Liver (tissue), 9 donors: Measurements from ENCODE around the gene EZH1. TPM values are rescaled to one million over a fixed set of nuclear protein-coding genes. Genes with fewer than 3 reads are reported as not detected.

Source experiments
- DNase-seq: peaks from one replicate; pipeline ENCODE4 v3.0.0-alpha.2; 2017; ENCODE audit warnings: low spot score
- H3K27ac ChIP-seq, 2 donors: one replicate each; pipeline ENCODE4 v1.7.0; 2013; ENCODE audit warnings: inconsistent platforms in 2 of 2, low read length in 2 of 2, control low read depth in 1 of 2, low read depth in 1 of 2, mild to moderate bottlenecking in 1 of 2
- H3K27me3 ChIP-seq, 4 donors: one replicate each; pipeline versions ENCODE4 v1.6.1 to v1.7.0; 2013; ENCODE audit warnings: low read length in 3 of 4, inconsistent platforms in 1 of 4, mild to moderate bottlenecking in 1 of 4, moderate library complexity in 1 of 4; ENCODE audit not compliant: control insufficient read depth in 4 of 4, insufficient read depth in 4 of 4
- H3K36me3 ChIP-seq, 4 donors: one replicate each; pipeline versions ENCODE4 v1.6.1 to v1.7.0; 2013; ENCODE audit warnings: low read length in 3 of 4, mild to moderate bottlenecking in 3 of 4, low read depth in 1 of 4, moderate library complexity in 1 of 4; ENCODE audit not compliant: control insufficient read depth in 4 of 4, insufficient read depth in 3 of 4
- H3K4me1 ChIP-seq, 4 donors: one replicate each; pipeline versions ENCODE4 v1.6.1 to v1.7.0; 2013; ENCODE audit warnings: low read length in 3 of 4, mild to moderate bottlenecking in 3 of 4, moderate library complexity in 1 of 4; ENCODE audit not compliant: control insufficient read depth in 4 of 4, insufficient read depth in 4 of 4
- H3K4me3 ChIP-seq, 3 donors: one replicate each; pipeline versions ENCODE4 v1.6.1 to v1.7.0; 2013; ENCODE audit warnings: low read length in 3 of 3, control low read depth in 1 of 3, low read depth in 1 of 3, mild to moderate bottlenecking in 1 of 3
- H3K9ac ChIP-seq, 2 donors: one replicate each; pipeline ENCODE4 v1.7.0; 2013; ENCODE audit warnings: low read length in 2 of 2, mild to moderate bottlenecking in 2 of 2, moderate library complexity in 2 of 2, control low read depth in 1 of 2, low read depth in 1 of 2
- H3K9me3 ChIP-seq, 4 donors: one replicate each; pipeline versions ENCODE4 v1.6.1 to v1.7.0; 2013; ENCODE audit warnings: low read length in 3 of 4; ENCODE audit not compliant: control insufficient read depth in 4 of 4
- CTCF ChIP-seq: fragments of 150-350 bp; IDR thresholded peaks from 2 replicates; pipeline ENCODE4 v1.5.1; 2017; ENCODE audit warnings: improper control_type of control experiment, low read depth, low read length; ENCODE audit not compliant: missing input control
- EGR1 ChIP-seq, 2 donors: IDR thresholded peaks; 2 replicates each; pipeline ENCODE4 v1.6.1; 2016 to 2018; ENCODE audit warnings: antibody characterized with exemption in 2 of 2, low read depth in 2 of 2
- FOXA1 ChIP-seq: IDR thresholded peaks from 2 replicates; pipeline ENCODE4 v1.6.1; 2016; ENCODE audit warnings: antibody characterized with exemption
- FOXA2 ChIP-seq: IDR thresholded peaks from 2 replicates; pipeline ENCODE4 v1.6.1; 2016; ENCODE audit warnings: antibody characterized with exemption
- GABPA ChIP-seq, 2 donors: IDR thresholded peaks in 1 of 2; conservative IDR thresholded peaks in 1 of 2; 2 replicates each; pipeline ENCODE4 v1.6.1; 2016; ENCODE audit warnings: antibody characterized with exemption in 2 of 2, mild to moderate bottlenecking in 1 of 2, moderate library complexity in 1 of 2
- HNF4A ChIP-seq, 2 donors: conservative IDR thresholded peaks; 2 replicates each; pipeline ENCODE4 v1.6.1; 2016; ENCODE audit warnings: antibody characterized with exemption in 2 of 2, mild to moderate bottlenecking in 2 of 2
- HNF4G ChIP-seq: IDR thresholded peaks from 2 replicates; pipeline ENCODE4 v1.6.1; 2016; ENCODE audit warnings: antibody characterized with exemption
- JUND ChIP-seq, 2 donors: IDR thresholded peaks; 2 replicates each; pipeline ENCODE4 v1.6.1; 2016; ENCODE audit warnings: antibody characterized with exemption in 2 of 2
- NR2F2 ChIP-seq: IDR thresholded peaks from 2 replicates; pipeline ENCODE4 v1.6.1; 2016; ENCODE audit warnings: antibody characterized with exemption
- RAD21 ChIP-seq, 2 donors: IDR thresholded peaks; 2 replicates each; pipeline ENCODE4 v1.6.1; 2016; ENCODE audit warnings: antibody characterized with exemption in 2 of 2, mild to moderate bottlenecking in 2 of 2
- RXRA ChIP-seq, 2 donors: IDR thresholded peaks; 2 replicates each; pipeline ENCODE4 v1.6.1; 2017 to 2018; ENCODE audit warnings: antibody characterized with exemption in 2 of 2, mild to moderate bottlenecking in 1 of 2
- SP1 ChIP-seq: IDR thresholded peaks from 2 replicates; pipeline ENCODE4 v1.6.1; 2018; ENCODE audit warnings: antibody characterized with exemption, mild to moderate bottlenecking
- TAF1 ChIP-seq: conservative IDR thresholded peaks from 2 replicates; pipeline ENCODE4 v1.6.1; 2016; ENCODE audit warnings: antibody characterized with exemption, mild to moderate bottlenecking
- ZBTB33 ChIP-seq: IDR thresholded peaks from 2 replicates; pipeline ENCODE4 v1.6.1; 2016; ENCODE audit warnings: antibody characterized with exemption
- WGBS: extraction: QIAGEN DNeasy Blood & Tissue Kit; methylation state at CpG from one replicate; pipeline ENCODE4 v1.1.7; 2013; 5-methylcytosine and 5-hydroxymethylcytosine counted together
- polyA plus RNA-seq, 2 donors: library from polyadenylated mRNA; stranded (reverse) in 1 of 2; unstranded in 1 of 2; fragments of 200-250 nt in 1 of 2; fragments of >200 nt in 1 of 2; fragmentation: Nextera tagmentation in 1 of 2; extraction: Ambion mirVana in 1 of 2; gene quantifications; one replicate each; pipeline versions ENCODE4 v1.2.1 to v1.2.3, GENCODE V29; 2013 to 2015
- total RNA-seq, 2 donors: library from RNA; depleted of rRNA; stranded (reverse); fragments of >200 nt; gene quantifications; one replicate each; pipeline ENCODE4 v1.2.3, GENCODE V29; 2014
- TF ChIP-seq, protein P1 (sequence below): IDR thresholded peaks from 2 replicates; pipeline ENCODE4 v1.6.1; 2016; ENCODE audit warnings: antibody characterized with exemption
- TF ChIP-seq, protein P2 (sequence below): IDR thresholded peaks from 2 replicates; pipeline ENCODE4 v1.6.1; 2016; ENCODE audit warnings: antibody characterized with exemption
- donor health status: healthy.
- donor health status: healthy.
- donor health status: healthy.
- donor health status: healthy.
- donor health status: healthy.

EZH1 gene
- total and polyA plus RNA-seq, 4 donors, result 4.3 to 18.3 (median 10.9) TPM

DNA sequence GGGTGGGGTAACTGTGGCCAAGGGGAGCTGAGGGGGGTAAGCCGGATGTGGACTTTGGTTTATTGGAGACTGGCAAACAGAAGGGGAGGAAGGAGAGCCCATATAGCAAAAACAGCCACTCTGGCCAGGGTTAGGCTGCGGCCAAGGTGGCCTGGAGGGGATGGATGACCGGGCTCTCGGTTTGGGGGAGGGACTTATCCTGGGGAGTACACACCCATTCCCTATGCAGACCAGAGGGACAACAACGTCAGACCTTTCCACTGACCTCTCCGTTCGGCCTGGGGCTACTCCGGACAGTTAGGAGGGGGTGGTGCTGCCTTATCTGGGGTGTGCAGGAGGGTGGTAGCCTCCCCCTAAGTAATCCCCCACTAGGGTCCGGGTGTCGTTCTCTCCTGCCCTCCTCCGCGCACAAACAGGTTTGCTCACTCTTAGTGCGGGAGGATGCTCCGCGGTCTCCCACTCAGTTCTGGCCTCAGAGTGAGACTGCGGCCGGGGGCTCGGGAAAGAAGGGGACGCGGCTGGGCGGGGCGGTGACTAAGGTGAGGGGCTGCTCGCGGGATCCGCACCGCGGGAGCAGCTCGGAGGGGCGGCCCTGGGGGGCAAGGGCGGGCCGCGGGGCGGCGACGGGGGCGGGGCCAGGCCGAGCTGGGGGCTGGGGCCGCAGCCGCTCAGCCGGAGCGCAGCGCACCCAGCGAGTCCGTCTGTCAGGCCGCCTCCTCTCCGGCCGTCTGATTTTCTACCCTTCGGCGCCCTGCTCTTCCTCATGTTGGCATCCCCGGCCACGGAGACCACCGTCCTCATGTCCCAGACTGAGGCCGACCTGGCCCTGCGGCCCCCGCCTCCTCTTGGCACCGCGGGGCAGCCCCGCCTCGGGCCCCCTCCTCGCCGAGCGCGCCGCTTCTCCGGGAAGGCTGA is 35.4 kb upstream of the EZH1 start, which contains the start of gene WNK4:
TSS of gene WNK4 (plus strand) at position 675 of the 915 bp plus-strand sequence. CDS start at position 764, 89 bp downstream.
- H3K9me3 ChIP-seq, result no peaks in the 10 kb centered on the region
- peaks cover 0 to 6% (median 0%) of the 10 kb centered on the region in 4 donors for H3K27me3 ChIP-seq
- no peak within 1 kb of the TSS for H3K27ac ChIP-seq
- WGBS, result 10% methylated on average over 65 of the region's 65 CpGs
- H3K36me3 ChIP-seq, result peaks cover 2 to 40% (median 19%) of the 10 kb centered on the region in 4 donors
- TF ChIP-seq SP1 (no peak), HNF4A (conservative IDR thresholded peaks at IDR 0.05) (peak in 1 of 2 donors; percentile 20)
- H3K9ac ChIP-seq, result no peak within 1 kb of the TSS
- peaks cover 8 to 16% (median 10%) of the 10 kb centered on the region in 4 donors for H3K4me1 ChIP-seq
- DNase-seq, result peak; percentile 63
- H3K4me3 ChIP-seq, result peak within 1 kb of the TSS in 1 of 3 donors; percentile 40

GRCh38 chr17:42779304-42779935 is 34.6 kb upstream of the EZH1 start:
- Histone ChIP-seq H3K27ac (no peak overlapping the region), H3K27me3 (peaks cover 0 to 6% (median 0%) of the 10 kb centered on the region in 4 donors), H3K9me3 (no peaks in the 10 kb centered on the region), H3K4me1 (peaks cover 9 to 16% (median 12%) of the 10 kb centered on the region in 4 donors), H3K4me3 (no peak overlapping the region), H3K9ac (no peak overlapping the region), H3K36me3 (peaks cover 2 to 41% (median 20%) of the 10 kb centered on the region in 4 donors)
- TF ChIP-seq HNF4G (no peak), RXRA (IDR thresholded peaks at IDR 0.05) (no peak), HNF4A (conservative IDR thresholded peaks at IDR 0.05) (no peak), EGR1 (IDR thresholded peaks at IDR 0.05; ENCODE audit: low read depth in 2 of 2) (no peak), TAF1 (no peak), NR2F2 (no peak), FOXA2 (no peak), SP1 (no peak), FOXA1 (no peak)
- TF ChIP-seq, protein P1, sequence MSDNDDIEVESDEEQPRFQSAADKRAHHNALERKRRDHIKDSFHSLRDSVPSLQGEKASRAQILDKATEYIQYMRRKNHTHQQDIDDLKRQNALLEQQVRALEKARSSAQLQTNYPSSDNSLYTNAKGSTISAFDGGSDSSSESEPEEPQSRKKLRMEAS, result no peak
- DNase-seq, result no peak
- 78% methylated on average over 3 of the region's 3 CpGs for WGBS

DNA sequence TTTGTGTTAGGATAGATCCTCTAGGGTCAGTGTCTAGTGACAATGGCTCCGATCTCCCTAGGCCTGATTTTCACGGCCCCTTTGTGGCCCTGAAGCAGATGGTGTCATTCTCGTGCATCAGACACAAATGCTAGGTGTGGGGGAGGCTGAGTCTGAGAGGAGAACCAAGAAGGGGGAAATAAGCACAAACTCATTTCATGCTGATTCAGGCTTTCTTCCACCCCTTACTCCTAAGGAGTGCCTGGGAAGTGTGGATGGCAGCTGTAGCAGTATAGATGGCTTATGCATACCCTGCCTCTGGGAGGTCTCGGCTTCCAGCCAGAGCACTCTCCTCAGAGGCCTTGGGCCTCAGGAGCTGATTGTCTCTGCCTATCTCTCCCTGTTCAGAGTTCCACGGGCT is 33.7 kb upstream of the EZH1 start:
- H3K27me3 ChIP-seq, result peaks cover 0 to 6% (median 0%) of the 10 kb centered on the region in 4 donors
- H3K27ac ChIP-seq, result no peak overlapping the region
- peaks cover 9 to 24% (median 20%) of the 10 kb centered on the region in 4 donors for H3K4me1 ChIP-seq
- peaks cover 2 to 41% (median 20%) of the 10 kb centered on the region in 4 donors for H3K36me3 ChIP-seq
- WGBS, result 92% methylated on average over 5 of the region's 5 CpGs
- H3K9me3 ChIP-seq, result no peaks in the 10 kb centered on the region
- no peak overlapping the region for H3K9ac ChIP-seq
- no peak overlapping the region for H3K4me3 ChIP-seq
- DNase-seq, result no peak
- TF ChIP-seq RAD21 (IDR thresholded peaks at IDR 0.05), result no peak
- TF ChIP-seq JUND (IDR thresholded peaks at IDR 0.05), result no peak
- TF ChIP-seq SP1, result no peak
- no peak for TF ChIP-seq ZBTB33
- TF ChIP-seq, protein P2, sequence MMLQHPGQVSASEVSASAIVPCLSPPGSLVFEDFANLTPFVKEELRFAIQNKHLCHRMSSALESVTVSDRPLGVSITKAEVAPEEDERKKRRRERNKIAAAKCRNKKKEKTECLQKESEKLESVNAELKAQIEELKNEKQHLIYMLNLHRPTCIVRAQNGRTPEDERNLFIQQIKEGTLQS, result no peak
- TF ChIP-seq FOXA2, result no peak
- no peak for TF ChIP-seq GABPA (IDR thresholded peaks at IDR 0.05 in 1 of 2, conservative IDR thresholded peaks at IDR 0.05 in 1 of 2)
- TF ChIP-seq HNF4G, result no peak
- TF ChIP-seq NR2F2, result no peak
- TF ChIP-seq, protein P1, result no peak
- TF ChIP-seq EGR1 (IDR thresholded peaks at IDR 0.05; ENCODE audit: low read depth in 2 of 2), result no peak
- TF ChIP-seq HNF4A (conservative IDR thresholded peaks at IDR 0.05), result no peak
- TF ChIP-seq CTCF, result no peak
- TF ChIP-seq RXRA (IDR thresholded peaks at IDR 0.05), result no peak
